HFF-Myc (cell line): ENCODE results near the gene CCDC107.
A peak's percentile ranks its signal among the peaks of the same experiment; 100 is the strongest.

Experiments
- DNase-seq: peaks from one replicate; pipeline ENCODE4 v3.0.0-alpha.2; 2011; ENCODE audit warnings: low read depth; ENCODE audit errors: extremely low read depth
- H3K4me3 ChIP-seq: replicated peaks from 2 replicates; pipeline ENCODE4 v1.5.1; 2011; ENCODE audit warnings: low read depth, mild to moderate bottlenecking, control low read depth, low read length
- TF ChIP-seq, protein P1 (sequence below): IDR thresholded peaks from 2 replicates; pipeline ENCODE4 v1.5.1; 2012; ENCODE audit warnings: mild to moderate bottlenecking, low read depth, low read length, control low read depth; ENCODE audit errors: missing control alignments

The CCDC107 gene

GRCh38 chr9:35650341-35651158 lies 7.5 kb upstream of the CCDC107 start, which contains the start of gene SIT1:
TSS of gene SIT1 (minus strand) at chr9:35650931. CDS start at chr9:35650853, 78 bp downstream.
- TF ChIP-seq, protein P1, sequence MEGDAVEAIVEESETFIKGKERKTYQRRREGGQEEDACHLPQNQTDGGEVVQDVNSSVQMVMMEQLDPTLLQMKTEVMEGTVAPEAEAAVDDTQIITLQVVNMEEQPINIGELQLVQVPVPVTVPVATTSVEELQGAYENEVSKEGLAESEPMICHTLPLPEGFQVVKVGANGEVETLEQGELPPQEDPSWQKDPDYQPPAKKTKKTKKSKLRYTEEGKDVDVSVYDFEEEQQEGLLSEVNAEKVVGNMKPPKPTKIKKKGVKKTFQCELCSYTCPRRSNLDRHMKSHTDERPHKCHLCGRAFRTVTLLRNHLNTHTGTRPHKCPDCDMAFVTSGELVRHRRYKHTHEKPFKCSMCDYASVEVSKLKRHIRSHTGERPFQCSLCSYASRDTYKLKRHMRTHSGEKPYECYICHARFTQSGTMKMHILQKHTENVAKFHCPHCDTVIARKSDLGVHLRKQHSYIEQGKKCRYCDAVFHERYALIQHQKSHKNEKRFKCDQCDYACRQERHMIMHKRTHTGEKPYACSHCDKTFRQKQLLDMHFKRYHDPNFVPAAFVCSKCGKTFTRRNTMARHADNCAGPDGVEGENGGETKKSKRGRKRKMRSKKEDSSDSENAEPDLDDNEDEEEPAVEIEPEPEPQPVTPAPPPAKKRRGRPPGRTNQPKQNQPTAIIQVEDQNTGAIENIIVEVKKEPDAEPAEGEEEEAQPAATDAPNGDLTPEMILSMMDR: no peak
- no peak within 1 kb of the TSS for H3K4me3 ChIP-seq
- no peak for DNase-seq

- DNase-seq: no peak
- TF ChIP-seq, protein P1: no peak
- no peak overlapping the region for H3K4me3 ChIP-seq
Observed at GRCh38 chr9:35651956-35652828, 5.9 kb upstream of the CCDC107 start.

- H3K4me3 ChIP-seq: no peak overlapping the region
- TF ChIP-seq, protein P1: no peak
- no peak for DNase-seq
Observed at GRCh38 chr9:35652829-35653209, 5.3 kb upstream of the CCDC107 start.

- H3K4me3 ChIP-seq: no peak overlapping the region
- TF ChIP-seq, protein P1: no peak
- no peak for DNase-seq
Observed at GRCh38 chr9:35653611-35654010, 4.5 kb upstream of the CCDC107 start.

DNA sequence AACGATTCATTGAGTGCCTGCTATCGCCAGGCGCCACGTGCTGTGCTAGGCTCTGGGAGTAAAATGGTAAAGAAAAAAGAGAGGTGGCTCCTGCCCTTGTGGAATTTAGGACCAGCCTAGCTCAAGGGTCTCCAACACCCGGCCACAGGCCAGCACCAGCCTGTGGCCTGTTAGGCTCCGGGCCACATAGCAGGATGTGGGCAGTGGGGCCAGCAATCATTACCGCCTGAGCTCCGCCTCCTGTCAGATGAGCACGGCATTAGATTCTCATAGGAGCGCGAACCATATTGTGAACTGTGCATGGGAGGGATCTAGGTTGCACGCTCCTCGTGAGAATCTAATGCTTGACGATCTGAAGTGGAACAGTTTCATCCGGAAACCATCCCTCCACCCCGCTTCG lies 1.7 kb upstream of the CCDC107 start:
- no peak overlapping the region for H3K4me3 ChIP-seq
- TF ChIP-seq, protein P1: no peak
- DNase-seq: no peak

GRCh38 chr9:35656831-35657545 lies 1.1 kb upstream of the CCDC107 start:
- H3K4me3 ChIP-seq: peak overlapping the region; percentile 34
- TF ChIP-seq, protein P1: no peak

More at GRCh38 chr9:35656831-35657545, 1.1 kb upstream of the CCDC107 start:
- DNase-seq: no peak
